HG02763 (cell line): Measurements from ENCODE around the gene CAMK2N2.

ENCODE experiments used
- ATAC-seq: cut with Tn5 transposase; IDR thresholded peaks from one replicate; pipeline ENCODE4 v1.9.1; 2021; ENCODE audit warnings: mild to moderate bottlenecking, moderate library complexity; ENCODE audit not compliant: unreplicated experiment

Gene CAMK2N2

DNA sequence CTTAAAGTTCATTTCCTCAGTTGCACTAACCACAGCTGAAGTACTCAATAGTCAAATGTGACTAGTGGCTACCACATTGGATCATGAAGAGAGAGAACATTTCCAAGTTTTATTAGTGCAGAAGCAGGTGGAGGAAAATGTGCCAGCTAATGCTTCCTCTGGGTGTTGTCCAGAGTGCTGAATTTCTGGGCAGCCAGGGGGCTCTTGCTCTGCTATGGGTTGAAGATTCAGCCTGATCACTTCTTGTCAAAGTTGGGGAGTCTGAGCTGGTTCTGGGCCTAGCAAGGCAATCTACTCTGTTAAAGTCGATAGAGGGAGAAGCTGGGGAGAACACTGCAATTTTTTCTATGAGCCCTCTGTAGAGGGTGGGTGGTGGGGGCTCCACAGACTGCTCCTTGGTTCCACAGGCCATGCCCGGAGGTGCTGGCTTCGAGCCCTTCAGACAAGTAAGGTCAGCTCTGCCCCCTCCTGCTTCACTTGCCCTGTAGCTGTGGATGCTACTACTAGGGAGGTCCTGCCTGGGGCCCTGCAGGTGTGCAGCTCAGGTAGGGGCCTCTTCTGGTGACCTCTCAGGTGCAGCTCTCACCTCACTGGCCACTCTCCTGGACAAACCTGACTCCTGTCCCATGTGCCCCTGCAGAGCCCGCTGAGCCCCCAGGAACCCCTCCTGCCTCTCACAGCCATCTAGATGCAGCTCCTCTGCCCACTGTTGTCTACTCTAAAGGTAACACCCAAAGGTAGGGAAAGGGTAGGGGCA is 20.8 kb downstream of the CAMK2N2 start:
- no peak for ATAC-seq

- ATAC-seq, result no peak
Observed at GRCh38 chr3:184239708-184240107, 21.6 kb downstream of the CAMK2N2 start.

DNA sequence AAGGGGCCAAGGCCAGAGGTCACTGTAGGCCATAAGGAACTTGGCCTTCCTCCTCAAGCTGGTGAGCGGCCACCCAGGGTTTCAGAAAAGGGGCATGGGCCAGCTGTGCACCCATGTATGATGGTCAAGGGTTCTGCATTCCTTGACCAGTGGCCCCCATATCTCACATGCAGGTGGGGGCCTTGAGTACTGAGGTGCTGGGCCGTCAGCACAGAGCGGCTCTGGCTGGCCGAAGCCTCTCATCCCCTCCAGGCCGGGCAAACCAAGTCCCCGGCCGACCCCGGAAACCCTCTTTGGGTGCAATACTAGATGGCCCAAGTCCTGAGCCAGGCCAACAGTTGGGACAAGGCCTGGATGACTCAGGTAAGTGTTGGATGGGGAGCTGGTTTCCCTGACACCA is 22.1 kb downstream of the CAMK2N2 start:
- no peak for ATAC-seq

DNA sequence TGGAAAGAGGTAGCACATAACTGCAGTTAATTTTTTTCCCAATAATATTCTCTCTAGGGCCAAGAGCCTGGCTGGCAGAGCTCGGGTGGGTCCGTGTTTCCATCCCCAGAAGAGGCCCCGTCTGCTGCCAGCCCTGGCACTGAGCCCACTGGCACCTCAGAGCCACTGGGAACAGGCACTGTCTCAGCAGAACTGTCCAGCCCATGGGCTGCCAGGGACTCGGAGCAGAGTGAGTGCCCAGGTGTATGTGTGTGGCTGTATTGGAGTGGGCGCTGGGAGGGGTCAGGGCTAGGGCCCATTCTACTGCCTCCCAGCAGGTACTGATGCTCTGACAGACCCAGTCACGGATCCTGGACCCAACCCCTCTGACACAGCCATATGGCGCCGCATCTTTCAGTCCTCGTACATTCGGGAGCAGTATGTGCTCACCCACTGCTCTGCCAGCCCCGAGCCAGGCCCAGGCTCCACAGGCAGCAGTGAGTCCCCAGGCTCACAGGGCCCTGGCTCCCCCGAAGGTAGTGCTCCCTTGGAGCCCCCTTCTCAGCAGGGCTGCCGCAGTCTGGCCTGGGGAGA is 23.0 kb downstream of the CAMK2N2 start:
- ATAC-seq, result no peak

GRCh38 chr3:184237807-184238206 is 23.5 kb downstream of the CAMK2N2 start:
- ATAC-seq, result no peak

GRCh38 chr3:184237211-184237610 is 24.1 kb downstream of the CAMK2N2 start:
- no peak for ATAC-seq

GRCh38 chr3:184236636-184237035 is 24.7 kb downstream of the CAMK2N2 start:
- no peak for ATAC-seq

GRCh38 chr3:184236033-184236410 is 25.3 kb downstream of the CAMK2N2 start:
- no peak for ATAC-seq

DNA sequence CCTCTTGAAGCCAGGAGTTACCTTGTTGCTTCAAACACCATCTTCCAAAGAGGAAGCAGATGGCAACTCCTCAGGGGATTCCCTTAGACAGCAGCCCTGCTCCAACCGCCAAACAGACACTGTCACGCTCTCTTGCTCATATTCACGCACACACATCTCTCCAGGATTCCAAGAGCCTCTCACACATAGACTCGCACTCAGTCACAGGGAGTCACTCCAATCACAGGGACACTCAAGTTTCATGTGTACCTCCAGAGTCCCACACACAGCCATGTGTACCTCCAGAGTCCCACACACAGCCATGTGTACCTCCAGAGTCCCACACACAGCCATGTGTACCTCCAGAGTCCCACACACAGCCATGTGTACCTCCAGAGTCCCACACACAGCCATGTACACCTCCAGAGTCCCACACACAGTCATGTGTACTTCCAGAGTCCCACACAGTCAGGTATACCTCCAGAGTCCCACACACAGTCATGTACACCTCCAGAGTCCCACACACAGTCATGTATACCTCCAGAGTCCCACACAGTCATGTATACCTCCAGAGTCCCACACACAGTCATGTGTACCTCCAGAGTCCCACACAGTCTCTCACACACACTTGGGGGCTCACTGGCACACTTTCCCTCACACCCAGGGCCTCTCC is 25.8 kb downstream of the CAMK2N2 start:
- no peak for ATAC-seq

GRCh38 chr3:184234671-184235380 is 26.5 kb downstream of the CAMK2N2 start:
- no peak for ATAC-seq

DNA sequence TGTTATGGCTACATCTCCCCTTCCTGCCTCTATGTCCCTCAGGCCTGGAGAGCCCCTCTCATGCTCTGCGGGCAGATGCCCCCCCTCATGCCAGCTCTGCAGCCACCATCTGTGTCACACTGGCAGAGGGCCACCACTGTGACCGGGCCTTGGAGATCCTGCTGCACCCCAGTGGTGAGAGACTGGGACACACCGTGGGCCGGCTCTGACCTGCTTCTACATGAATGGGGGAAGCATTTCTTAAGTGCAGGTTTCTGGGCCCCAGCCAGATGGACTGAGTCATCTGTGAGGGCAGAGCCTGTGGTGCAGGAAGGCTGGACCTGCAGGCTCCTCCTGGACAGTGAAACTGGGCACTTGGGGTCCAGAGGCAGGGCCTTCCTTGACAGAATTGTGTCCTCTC is 27.1 kb downstream of the CAMK2N2 start:
- ATAC-seq, result no peak

GRCh38 chr3:184233127-184233843 is 28.1 kb downstream of the CAMK2N2 start:
- no peak for ATAC-seq

GRCh38 chr3:184231671-184232070 is 29.7 kb downstream of the CAMK2N2 start:
- no peak for ATAC-seq

DNA sequence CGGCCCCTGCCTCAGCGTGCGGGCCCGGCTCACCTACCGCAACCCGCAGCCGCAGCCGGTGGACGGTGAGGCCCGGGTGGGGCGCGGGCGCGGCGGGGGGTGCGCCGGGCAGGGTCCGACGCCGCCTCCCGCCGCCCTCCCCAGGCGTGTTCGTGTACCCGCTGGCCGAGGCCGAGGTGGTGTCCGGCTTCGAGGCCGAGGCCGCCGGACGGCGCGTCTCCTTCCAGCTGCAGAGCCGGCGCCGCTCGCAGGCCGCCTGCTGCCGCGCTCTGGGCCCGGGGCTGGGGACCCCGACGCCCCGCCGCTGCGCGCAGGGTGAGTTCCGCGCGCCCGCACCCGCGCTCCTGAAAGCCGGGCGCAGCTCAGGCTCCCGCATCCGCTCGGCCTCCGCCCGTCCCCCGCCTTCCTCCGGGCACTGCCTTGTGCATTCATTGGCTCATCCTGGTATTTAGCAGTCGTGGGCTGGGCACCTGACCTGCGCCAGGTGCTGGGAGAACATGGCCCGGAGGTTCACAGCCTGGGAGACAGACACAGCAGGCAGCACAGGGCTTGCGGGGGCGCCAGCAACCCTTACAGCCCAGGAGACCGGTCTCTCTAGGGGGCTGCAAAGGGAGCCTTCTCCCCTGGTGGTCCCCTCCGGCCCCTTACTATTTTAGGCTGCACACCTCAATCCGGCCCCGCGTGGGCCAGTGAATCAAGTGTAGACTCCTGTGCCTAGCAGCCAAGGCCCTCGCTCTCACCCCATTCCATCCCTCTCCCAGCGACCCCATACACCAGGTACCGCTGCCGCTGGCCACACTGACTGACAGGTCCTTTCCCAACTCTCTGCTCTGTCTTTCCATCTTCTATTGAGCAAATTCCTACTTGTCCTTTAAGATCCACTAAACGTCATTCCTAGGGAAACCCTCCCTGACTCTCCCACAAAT is 30.5 kb downstream of the CAMK2N2 start:
- ATAC-seq, result no peak

- no peak for ATAC-seq
Observed at GRCh38 chr3:184230081-184230602, 31.2 kb downstream of the CAMK2N2 start.

GRCh38 chr3:184229394-184230080 is 31.8 kb downstream of the CAMK2N2 start, which contains the start of gene VWA5B2:
Gene VWA5B2 (plus strand): TSS chr3:184229585. CDS start chr3:184230529, 944 bp downstream.
- ATAC-seq, result peak; percentile 70

- ATAC-seq, result no peak
Observed at GRCh38 chr3:184228376-184229137, 32.8 kb downstream of the CAMK2N2 start.

GRCh38 chr3:184227481-184227935 is 33.8 kb downstream of the CAMK2N2 start:
- no peak for ATAC-seq
